ENCODE results near the gene TMEM109.
"Not testable (repeated sequence)": the region's sequence is repeated elsewhere in the genome, so short reads cannot be mapped to it uniquely, and the experiment has no call there.

Gene TMEM109

GRCh38 chr11:60879104-60879503 lies 34.9 kb upstream of the TMEM109 start:
- no peak for DNase-seq

DNA sequence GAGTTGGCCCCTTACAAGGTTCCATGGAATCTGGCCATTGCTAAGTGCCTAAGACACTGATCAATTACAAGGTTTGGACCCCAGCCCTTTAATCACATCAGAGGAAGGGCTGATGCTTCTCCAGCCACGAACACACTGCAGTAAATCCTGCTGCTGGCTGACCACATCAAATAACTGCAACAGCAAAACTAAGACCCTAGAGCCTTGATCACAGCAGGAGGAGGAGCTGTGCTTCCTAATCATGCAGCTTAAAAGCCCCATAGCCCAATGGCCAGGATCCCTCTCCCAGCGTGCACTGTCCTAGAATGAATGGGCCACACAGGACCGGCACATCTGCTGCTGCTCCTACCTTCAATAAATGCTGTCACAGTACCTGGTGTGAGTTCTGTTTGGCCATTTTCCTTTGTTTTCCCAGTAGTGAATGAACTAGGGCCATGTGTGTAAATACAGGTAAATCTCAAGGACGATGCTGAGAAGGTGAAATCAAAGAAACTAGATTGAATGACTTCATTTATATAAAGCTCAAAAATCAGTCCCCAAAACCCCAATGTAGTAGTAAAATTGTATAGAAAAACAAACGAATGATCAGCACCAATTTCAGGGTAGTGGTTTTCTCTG lies 33.9 kb upstream of the TMEM109 start:
- DNase-seq = no peak

GRCh38 chr11:60880643-60881282 lies 33.2 kb upstream of the TMEM109 start:
- peak; percentile 92 for DNase-seq

- DNase-seq = peak; percentile 91
These were observed 26.4 kb upstream of the TMEM109 start for GRCh38 chr11:60887556-60887955.

- no peak for DNase-seq
These were observed 24.1 kb upstream of the TMEM109 start for GRCh38 chr11:60889869-60890311.

- DNase-seq = no peak
These were observed 23.3 kb upstream of the TMEM109 start for GRCh38 chr11:60890696-60891095.

- no peak for DNase-seq
These were observed 22.7 kb upstream of the TMEM109 start for GRCh38 chr11:60891103-60891741.

DNA sequence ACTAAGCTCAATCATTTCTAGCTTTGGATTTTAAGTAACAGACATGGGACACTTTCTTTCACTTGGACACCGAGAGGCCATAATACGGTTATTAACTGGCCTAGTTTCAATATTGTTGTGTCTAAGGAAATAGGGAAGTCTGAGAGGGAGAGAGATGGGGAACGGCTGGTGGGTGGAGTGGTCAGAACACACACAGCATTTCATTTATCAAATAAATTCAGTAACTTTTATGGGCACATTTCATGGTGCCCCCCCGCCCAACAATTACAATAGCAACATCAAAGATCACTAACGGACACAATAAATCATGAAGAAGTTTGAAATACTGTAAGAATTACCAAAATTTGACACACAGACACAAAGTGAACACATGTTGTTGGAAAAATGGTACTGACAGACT lies 18.3 kb upstream of the TMEM109 start:
- no peak for DNase-seq

DNA sequence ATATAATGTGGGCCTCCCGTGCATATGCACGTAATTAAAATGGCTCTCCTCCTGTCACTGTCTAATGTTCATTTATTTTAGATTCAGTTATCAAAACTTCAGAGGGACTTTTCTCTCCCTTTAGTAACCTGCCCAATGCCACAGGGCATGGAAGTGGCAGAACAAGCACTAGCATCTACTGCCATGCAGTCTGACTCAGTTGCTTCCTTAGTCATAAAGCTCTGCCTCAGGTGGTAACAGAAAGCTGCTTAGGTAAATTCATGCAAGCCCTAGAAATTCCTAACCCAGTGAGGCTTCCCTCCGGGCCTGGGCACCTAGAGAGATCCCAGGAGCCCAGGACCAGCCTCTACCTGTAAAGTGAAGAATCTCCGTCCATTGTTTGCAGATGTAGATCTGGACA lies 16.5 kb upstream of the TMEM109 start:
- no peak for DNase-seq

- DNase-seq = peak; percentile 40
These were observed 14.7 kb upstream of the TMEM109 start for GRCh38 chr11:60899046-60899936.

- DNase-seq = no peak
These were observed 14.0 kb upstream of the TMEM109 start for GRCh38 chr11:60899977-60900376.

DNA sequence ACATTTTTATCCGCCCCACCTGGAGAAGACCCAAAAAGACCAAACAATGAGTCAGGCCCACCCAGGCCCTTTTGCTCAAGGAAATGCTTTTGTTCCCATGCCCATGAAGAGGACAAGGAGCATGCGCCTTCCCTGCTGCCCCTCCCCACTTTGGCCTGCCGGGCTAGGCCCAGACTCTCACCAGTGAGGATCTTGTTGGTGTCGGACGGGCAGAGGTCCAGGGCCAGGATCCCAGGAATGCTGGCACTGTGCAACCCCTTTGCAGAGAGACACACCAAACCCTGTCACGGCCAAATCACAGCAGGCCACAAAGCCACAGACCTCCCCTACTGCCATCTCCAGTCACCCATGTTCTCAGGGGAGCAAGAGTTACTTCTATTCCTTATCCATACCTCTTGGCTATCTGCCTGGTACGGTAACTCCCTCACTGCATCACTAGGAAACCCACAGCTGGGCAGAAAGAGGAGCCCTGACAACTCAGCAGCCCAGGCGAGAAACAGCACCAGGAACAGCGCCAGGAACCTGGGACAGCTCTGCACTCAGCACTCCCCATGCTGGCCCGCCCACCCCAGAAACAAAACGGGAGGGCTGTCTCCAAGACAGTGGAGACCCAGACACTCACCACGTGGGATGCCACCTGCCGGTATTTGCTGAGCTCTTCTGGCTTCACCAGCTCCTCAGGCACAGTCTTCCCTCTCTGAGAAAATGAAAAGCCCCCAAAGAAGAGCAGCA lies 13.1 kb upstream of the TMEM109 start:
- no peak for DNase-seq

GRCh38 chr11:60902625-60903024 lies 11.3 kb upstream of the TMEM109 start:
- no peak for DNase-seq

DNA sequence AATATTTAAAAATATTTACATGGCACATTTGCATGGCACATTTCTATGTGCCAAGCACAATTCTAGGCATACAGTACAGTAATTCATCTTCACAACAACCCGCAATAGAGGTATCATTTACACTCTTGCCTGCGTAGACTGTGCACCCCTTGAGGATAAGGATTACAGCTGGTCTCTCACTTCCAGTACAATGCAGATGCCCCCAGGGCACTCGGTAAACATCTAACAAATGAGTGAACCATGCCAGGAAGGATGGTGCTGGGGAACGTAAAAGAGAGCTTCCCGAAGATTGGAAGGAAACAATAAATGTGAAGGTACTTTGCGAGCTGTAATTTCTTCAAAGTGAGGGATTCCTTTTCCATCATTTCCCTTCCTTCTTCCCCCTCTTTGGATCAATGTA lies 8.9 kb upstream of the TMEM109 start:
- DNase-seq = no peak

- peak; percentile 39 for DNase-seq
These were observed 8.3 kb upstream of the TMEM109 start for GRCh38 chr11:60905551-60906113.

GRCh38 chr11:60906132-60906972 lies 7.6 kb upstream of the TMEM109 start, which contains the start of gene PRPF19:
TSS of gene PRPF19 (minus strand) at chr11:60906585. CDS start at chr11:60906382, 203 bp downstream.
- peak; percentile 97 for DNase-seq

GRCh38 chr11:60908803-60909202 lies 5.2 kb upstream of the TMEM109 start:
- DNase-seq = no peak

- DNase-seq = not testable (repeated sequence)
These were observed 4.2 kb upstream of the TMEM109 start for GRCh38 chr11:60909680-60910280.

- no peak for DNase-seq
These were observed 3.7 kb upstream of the TMEM109 start for GRCh38 chr11:60910281-60910687.

GRCh38 chr11:60910711-60911380 lies 3.1 kb upstream of the TMEM109 start:
- DNase-seq = no peak
